ENCODE measurements around the gene PLA2G12A. TPM values are rescaled to one million over a fixed set of nuclear protein-coding genes. Genes with fewer than 3 reads are reported as not detected.

Gene PLA2G12A
- total RNA-seq: 53.1 and 88.4 TPM in 2 replicates

DNA sequence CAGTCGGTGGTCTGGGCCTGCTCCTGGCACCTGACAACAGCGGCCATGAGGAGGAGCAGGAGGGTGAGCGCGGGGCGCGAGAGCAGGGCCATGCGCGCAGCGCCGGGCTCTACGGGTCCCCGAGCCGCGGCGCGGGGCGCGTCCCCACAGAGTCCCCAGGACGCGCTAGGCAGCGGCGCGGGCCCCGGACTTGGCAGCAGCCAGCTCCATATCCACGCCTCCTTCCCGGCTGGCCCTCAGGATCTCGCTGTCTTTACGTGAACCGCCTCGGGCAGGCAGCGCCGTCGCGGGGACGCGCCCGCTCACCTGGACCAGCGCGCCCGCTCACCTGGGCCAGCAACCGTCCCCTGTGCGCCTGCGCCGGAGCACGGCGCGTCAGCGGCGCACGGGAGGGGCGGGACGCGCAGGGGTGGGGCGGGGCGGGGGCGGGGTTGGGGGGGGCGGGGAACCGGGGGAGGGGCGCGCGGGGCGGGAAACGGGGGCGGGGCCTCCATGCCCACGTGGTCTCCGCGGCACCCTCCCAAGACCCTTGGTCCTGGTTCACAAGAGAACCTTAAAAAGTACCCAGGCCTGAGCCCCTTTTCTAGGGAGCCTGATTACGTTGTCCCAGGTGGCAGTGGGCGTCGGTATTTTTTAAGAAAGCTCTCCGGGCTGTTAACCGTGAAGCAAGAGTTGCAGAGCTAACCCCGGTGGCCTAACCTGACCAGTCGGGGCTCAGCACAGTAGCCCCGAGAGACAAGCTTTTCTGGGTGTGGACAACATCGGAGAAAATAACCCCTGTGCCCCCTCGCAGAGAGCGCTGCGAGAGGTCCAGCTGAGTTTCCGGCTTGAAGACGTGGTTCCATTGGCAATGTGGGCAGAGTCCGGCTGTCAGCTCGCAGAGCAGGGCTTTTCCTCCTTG, at the start of gene PLA2G12A:
TSS of gene PLA2G12A (minus strand) at position 353 of the 901 bp plus-strand sequence. CDS start at position 92, 261 bp downstream.

DNA sequence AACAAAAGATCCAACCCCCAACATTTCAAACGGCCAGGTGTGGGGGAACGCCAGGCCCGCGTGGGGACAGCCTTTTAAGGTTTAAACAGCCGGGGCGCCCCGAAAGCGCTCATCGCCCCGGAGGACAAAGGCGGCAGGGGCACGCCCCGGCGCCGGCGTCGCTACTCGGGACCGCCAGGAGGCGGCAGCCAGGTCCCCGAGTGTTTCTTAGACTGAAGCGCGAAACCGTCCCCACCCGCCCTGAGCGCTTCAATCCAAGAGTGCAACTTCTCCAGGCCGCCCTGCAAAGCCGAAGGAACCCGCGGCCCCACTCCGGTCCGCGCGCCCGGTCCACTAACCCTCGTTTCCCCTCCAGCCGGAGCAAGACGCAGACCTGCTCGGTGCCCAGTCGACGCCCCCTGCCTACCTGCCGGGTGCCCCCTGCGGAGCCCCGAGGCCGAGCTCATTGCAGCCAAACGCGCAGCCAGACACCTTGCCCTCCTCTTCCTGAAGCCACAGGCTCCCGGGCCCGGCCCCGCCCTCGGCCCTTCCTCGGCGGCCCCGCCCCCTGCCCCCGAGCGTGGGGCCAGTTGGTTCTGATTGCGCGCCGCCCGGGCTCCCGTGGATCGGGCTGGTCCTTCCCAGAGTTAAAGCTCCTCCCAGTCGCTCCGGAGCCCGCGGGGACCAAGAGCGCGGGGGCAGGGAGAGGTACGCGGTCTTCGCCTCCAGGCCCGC, 26.8 kb downstream of the PLA2G12A start, which contains the start of gene CASP6:
TSS of gene CASP6 (minus strand) at position 496 of the 714 bp plus-strand sequence. CDS start at position 446, 50 bp downstream.

Other genes with a start within 250 kb of the PLA2G12A start
- 18.3 and 21.8 TPM in 2 replicates for gene MCUB, start 169.8 kb downstream of the PLA2G12A start, total RNA-seq
- gene CASP6, start 26.6 kb downstream of the PLA2G12A start, total RNA-seq: 29.9 and 35.0 TPM in 2 replicates
- gene CFI, start 71.9 kb upstream of the PLA2G12A start, total RNA-seq: 1.8 and 4.9 TPM in 2 replicates
- gene GAR1, start 85.7 kb upstream of the PLA2G12A start, total RNA-seq: 1.4 and 2.7 TPM in 2 replicates
- not detected in 2 replicates for gene RRH, start 97.9 kb upstream of the PLA2G12A start, total RNA-seq
- gene LRIT3, start 118.0 kb upstream of the PLA2G12A start, total RNA-seq: under 0.01 TPM in 2 replicates
- gene EGF, start 182.8 kb upstream of the PLA2G12A start, total RNA-seq: under 0.01 and 0.26 TPM in 2 replicates